Fibroblast of skin of left biceps (primary cell): ENCODE results near the gene SMIM20.
"Not testable (repeated sequence)": the region's sequence is repeated elsewhere in the genome, so short reads cannot be mapped to it uniquely, and the experiment has no call there.

Experiments used
- DNase-seq, 2 experiments: peaks; one replicate each; pipeline ENCODE4 v3.0.0-alpha.2; 2013; ENCODE audit warnings: low read depth in 2 of 2

The SMIM20 gene

GRCh38 chr4:25890571-25891485 is 23.2 kb upstream of the SMIM20 start:
- DNase-seq, result no peak

GRCh38 chr4:25892796-25893195 is 21.2 kb upstream of the SMIM20 start:
- DNase-seq, result no peak

- no peak for DNase-seq
Observed at GRCh38 chr4:25896776-25897539, 17.1 kb upstream of the SMIM20 start.

- DNase-seq, result peak in 1 of 2 experiments; percentile 20
Observed at GRCh38 chr4:25900310-25900709, 13.7 kb upstream of the SMIM20 start.

GRCh38 chr4:25901030-25901430 is 13.0 kb upstream of the SMIM20 start:
- no peak for DNase-seq

- DNase-seq, result no peak
Observed at GRCh38 chr4:25903900-25904747, 9.9 kb upstream of the SMIM20 start.

GRCh38 chr4:25904748-25905082 is 9.3 kb upstream of the SMIM20 start:
- DNase-seq, result no peak

- DNase-seq, result no peak
Observed at GRCh38 chr4:25905371-25905770, 8.6 kb upstream of the SMIM20 start.

DNA sequence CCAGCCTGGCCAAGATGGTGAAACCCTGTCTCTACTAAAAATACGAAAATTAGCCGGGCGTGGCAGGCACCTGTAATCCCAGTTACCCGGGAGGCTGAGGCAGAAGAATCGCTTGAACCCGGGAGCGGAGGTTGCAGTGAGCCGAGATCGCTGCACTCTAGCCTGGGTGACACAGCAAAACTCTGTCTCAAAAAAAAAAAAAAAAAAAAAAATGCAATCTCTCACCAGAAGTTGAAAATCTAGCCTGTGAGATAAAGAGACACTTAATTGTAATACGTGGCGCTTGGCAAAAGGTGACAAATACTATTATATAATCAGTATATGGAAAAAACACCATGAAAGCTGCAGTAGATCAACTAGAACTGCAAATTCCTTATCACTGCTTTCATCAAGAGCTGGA is 7.9 kb upstream of the SMIM20 start:
- not testable (repeated sequence) for DNase-seq

DNA sequence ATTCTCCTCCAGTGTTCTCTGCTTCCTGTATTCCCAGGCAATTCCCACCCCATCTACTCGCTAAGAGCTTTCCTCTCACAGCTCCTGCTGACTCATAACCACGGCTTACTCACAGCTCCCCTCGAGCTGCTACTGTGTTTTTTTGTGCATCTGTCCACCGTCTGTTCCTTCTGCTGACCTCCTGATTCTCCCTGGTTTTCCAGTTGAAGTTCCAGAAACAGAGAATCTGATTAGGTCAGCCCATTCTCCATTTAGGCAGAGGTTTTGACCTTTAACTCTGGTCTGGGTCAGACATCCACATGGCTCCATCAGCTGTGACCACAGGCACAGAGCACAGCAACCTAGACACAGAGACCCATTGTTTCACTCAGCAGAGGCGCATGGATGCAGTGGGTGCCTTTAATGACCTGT is 5.5 kb upstream of the SMIM20 start:
- peak; percentile 87 to 88 for DNase-seq

- DNase-seq, result no peak
Observed at GRCh38 chr4:25911356-25911755, 2.7 kb upstream of the SMIM20 start.

DNA sequence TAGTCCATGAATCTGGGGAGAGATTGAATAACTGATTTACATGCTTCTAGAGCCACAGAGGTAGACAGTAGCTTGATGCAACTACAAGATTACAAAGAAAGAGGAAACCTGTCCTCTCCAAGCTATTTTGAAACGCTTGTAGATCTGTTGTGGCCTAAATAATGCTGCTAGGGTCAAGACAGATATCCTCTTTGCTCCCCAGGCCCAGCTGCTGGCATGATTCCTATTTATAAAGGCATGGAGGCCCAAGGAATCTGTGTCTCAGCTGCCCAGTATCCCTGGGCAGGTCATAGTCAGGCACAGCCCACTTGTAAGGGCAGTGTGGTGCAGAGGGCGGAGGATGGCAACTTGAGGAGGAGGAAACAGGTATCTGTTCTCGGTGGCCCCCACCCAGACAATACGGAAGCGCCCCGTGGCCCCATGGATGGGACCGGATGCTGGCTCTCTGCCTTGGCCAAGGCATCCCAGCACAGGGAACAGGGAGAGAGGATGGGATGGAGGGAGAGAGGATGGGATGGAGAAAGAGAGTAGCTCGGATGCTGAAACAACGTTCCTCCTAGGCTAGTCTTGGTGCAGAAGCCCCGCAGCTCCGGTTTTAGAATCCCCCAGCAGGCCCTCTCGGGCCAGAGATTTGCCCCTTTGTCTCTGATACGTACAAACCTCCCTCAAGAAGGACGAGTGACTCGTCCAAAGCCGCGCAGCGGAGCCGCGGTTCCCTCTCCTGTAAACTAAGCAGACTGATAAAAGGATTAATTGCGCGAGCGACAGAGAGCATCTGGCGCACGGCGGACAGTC is 767 bp upstream of the SMIM20 start:
- no peak for DNase-seq

- DNase-seq, result no peak
Observed at GRCh38 chr4:25914670-25915352, 791 bp downstream of the SMIM20 start.

- DNase-seq, result no peak
Observed at GRCh38 chr4:25915353-25915705, 1.3 kb downstream of the SMIM20 start.

- DNase-seq, result no peak
Observed at GRCh38 chr4:25916870-25917269, 2.9 kb downstream of the SMIM20 start.

DNA sequence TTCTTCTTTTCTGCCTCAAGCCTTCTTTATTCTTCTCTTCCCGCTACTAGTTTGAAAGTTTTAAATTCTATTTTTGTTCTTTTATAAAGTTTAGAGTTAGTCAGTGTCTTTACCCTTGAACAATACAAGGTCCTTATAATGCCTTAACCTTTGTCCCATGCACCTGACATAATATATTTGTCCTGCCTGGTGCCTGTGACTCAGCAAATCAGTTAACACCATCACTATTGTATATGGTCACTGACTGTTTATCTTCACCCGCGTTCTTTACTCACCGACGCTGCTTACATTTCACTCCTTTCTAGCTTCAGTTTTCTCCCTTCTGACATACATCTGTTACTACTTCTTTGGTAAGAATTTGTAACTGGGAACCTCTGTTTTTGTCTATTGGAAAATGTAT is 5.7 kb downstream of the SMIM20 start:
- DNase-seq, result no peak

GRCh38 chr4:25921922-25922321 is 7.9 kb downstream of the SMIM20 start:
- DNase-seq, result no peak

DNA sequence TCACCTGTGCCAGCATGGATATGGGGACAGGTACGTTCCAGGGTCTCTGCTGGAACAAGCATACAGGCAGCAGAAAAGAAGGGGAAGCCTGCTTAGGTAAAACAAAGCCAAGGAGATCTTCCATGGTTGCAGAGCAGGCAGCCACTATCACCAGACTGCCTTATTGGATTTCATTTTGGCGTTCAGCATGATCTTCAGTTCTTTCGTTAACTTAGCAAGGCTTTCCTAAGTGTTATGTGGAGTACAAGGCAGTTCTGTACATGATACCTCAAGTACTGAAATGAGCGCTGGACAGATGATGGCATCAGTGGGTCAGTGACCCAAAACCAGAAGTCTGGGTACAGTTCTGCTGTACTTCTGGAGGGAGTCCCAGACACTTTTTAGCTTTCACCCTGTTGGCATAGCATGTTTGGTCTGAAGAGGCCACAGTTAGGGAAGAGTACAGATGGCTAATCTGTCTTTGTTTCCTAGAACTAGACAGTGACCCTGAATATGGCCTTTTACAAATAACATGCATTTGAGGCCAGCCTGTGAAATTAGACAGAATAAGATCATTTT is 8.9 kb downstream of the SMIM20 start:
- DNase-seq, result no peak

DNA sequence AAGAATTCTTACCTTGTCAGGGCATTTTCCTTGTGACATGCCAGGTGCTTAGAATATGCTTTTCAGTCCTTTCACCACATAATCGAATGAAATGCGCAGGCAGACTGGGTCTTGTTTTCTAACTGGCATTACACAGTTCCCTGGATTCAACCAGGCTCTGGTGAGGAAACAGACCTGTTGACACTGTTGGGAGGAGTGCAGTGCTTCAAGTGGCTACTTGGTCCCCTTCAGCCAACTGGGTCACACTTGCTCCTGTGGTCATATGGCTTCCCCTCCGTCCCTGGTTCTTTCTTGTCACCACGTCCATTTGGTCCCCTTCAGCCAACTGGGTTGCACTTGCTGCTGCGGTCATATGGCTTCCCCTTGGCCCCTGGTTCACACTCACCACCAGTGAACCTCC is 9.7 kb downstream of the SMIM20 start:
- DNase-seq, result no peak

- no peak for DNase-seq
Observed at GRCh38 chr4:25925486-25926201, 11.6 kb downstream of the SMIM20 start.
